Activated naive CD8-positive, alpha-beta T cell treated with anti-CD3 and anti-CD28 coated beads, Interleukin-2, amount 50 U/mL, for 16 hours (primary cell): ENCODE results near the gene OR8D2.
"Not testable (repeated sequence)": the region's sequence is repeated elsewhere in the genome, so short reads cannot be mapped to it uniquely, and the experiment has no call there.

Experiments
- DNase-seq: peaks from one replicate; pipeline ENCODE4 v3.0.0-alpha.2; 2020; ENCODE audit warnings: low read depth, low spot score

OR8D2 gene

DNA sequence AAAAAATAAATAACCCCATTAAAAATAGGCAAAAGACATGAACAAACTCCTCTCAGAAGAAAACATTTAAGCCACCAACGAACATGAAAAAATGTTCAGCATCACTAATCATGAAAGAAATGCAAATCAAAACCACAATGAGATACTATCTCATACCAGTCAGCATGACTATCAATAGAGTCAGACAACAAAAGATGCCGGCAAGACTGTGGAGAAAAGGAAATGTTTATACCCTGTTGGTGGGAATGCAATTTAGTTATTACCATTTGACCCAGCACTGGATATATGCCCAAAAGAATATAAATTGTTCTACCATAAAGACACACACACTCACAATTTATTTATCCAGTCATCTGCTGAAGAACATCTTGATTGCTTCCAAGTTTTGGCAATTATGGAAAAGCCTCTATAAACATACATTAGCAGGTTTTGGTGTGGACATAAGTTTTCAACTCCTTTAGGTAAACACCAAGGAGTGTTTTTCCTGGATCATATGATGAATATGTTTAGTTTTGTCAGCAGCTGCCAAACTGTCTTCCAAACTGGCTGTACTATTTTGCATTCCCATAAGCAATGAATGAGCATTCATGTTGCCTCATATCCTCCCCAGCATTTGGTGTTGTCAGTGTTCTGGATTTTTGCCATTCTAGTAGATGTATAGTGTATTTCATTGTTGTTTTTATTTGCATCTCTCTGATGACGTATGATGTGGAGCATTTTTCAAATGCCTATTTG, 34.2 kb downstream of the OR8D2 start:
- no peak for DNase-seq

DNA sequence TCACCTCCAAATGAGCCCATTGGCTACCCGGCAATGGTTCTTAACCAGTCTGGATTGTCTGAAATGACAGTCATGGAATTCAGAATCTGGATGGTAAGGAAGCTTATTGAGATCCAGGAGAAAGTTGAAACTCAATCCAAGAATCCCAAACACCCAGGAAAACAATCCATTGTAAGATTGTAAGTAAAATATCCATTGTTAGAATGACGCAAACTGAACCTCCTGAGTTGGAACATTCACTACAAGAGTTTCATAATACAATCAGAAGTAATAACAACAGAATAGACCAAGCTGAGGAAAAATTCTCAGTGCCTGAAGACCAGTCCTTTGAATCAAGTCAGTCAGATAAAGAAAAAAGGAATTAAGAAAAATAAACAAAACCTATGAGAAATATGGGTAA, 41.7 kb downstream of the OR8D2 start:
- DNase-seq = no peak

DNA sequence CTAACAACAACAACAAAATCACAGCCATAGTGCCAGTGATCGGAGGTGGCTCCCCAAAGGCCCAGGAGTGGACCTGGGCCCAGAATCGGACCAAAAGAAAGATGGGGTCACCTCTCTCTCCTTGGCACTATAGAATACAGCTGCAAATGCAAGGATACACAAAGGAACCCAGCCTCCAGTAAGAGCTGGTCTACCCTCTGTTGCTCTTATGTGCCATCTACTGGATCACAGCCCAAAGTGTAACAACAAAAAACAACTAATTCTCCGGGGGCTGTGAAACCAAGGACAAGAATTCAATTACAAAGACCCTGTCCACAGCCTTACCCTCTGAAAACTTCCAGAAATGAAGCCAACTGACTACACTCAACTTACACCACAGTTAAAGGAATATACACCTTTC, 42.2 kb downstream of the OR8D2 start:
- DNase-seq = no peak

DNA sequence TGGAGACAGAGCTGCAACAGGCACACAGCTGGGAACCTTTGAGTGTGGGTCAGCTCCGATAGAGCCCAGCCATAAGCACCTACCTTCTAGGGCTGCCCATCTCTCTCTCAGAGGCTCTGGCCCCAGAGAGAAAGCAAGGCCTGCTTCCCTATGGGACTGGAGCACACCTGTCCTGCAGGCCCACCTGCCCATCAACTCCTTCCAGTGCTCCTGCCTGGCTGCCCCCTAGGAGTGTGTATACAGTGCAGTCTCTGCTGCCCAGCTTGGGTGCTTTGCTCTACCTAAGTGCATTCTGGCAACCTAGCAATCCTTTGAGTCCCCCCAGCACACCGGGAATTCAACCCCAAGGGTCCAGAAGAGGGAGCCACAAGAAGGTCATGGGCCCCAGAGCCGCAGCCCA, 42.8 kb downstream of the OR8D2 start:
- DNase-seq = no peak

DNA sequence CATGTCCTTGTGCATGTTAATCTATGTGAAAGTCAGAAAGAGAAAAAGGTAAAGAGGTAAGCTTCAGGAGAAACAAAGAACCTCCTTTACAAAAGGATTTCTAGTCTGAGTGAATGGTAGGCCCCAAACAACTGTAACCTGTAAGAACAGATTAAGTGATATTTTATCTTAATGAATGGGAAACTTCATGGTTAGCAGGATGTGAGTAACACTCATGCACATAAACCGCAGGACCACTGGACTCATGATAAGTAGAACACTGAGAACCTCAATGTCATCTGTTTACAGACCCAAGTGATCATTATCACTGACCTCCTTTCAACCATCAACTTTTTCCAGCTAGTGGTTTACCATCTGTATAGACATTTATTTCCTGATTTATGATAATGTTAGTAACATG, 43.9 kb downstream of the OR8D2 start:
- DNase-seq = no peak

DNA sequence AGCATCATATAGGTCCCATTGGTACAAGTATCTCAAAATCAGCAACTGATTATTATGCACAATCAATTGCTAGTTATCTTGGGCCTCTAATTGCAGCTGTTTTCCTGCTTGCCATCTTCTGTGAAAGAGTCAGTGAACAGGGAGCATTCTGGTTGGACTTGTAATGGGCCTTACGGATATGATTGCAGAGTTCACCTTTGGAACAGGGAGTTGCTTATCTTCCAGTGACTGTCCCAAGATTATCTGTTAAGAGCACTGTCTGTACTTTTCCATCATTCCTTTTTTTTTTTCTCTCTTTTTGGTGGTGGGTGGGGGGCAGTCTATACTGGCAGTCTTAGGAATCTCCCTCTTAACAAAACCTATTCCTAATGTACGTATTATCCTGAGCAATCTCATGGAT, 46.0 kb downstream of the OR8D2 start:
- no peak for DNase-seq

DNA sequence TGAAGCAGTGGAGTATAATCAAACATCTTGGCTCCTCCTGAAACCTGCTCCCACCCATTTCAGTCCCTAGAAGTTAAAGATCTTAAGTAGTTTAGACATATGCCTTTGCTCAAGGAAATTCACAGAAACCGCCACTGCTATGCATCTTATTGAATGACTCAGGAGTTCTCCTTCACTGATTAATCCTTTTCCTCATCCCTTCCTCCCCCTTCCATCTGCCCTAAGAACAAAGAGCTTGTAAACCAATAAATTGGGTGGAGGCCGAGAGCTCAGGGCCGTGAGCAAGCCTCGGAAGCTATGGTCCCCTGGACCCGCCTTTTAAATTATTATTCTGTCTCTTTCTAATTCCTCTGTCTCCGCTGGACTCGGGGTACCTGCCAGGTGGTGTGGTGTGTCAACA, 49.1 kb downstream of the OR8D2 start:
- DNase-seq = not testable (repeated sequence)
